ENCODE measurements around the gene SENP2.

- TF ChIP-seq EZH2phosphoT487 (IDR thresholded peaks at IDR 0.05; ENCODE audit: low read length): no peak
- no peak for TF ChIP-seq CTCF (IDR thresholded peaks at IDR 0.05; ENCODE audit: low read length)
- TF ChIP-seq EZH2 (optimal IDR thresholded peaks at IDR 0.05; ENCODE audit: low read depth, low read length): no peak
Measured at GRCh38 chr3:185657211-185657610, 71.1 kb downstream of the SENP2 start.
